ENCODE data around the gene RHOD. TPM values are rescaled to one million over a fixed set of nuclear protein-coding genes. Genes with fewer than 3 reads are reported as not detected.
A peak's percentile ranks its signal among the peaks of the same experiment; 100 is the strongest.

Gene RHOD
- total RNA-seq, 2 experiments from 2014 or later: 0.35 TPM; not detected in 1

GRCh38 chr11:67082071-67082791 is 25.6 kb downstream of the RHOD start:
- DNase-seq: peak; percentile 22
- Mint-ChIP-seq H3K27ac (peak overlapping the region; percentile 69), H3K27me3 (peaks cover 3% of the 10 kb centered on the region), H3K9me3 (no peaks in the 10 kb centered on the region), H3K4me1 (peaks cover 14% of the 10 kb centered on the region), H3K36me3 (ENCODE audit: low read depth) (no peaks in the 10 kb centered on the region), H3K4me3 (no peak overlapping the region)
- POLR2A ChIA-PET: no interaction called here
- CTCF ChIA-PET: interaction anchor here (0.6 to 1.9 kb wide), 11 partner anchors 10 to 318 kb away, joined by 3 to 9 read pairs (median 4); no protein-coding TSS in a partner anchor

- POLR2A ChIA-PET: no interaction called here
- no peaks in the 10 kb centered on the region for H3K36me3 Mint-ChIP-seq (ENCODE audit: low read depth)
- no peaks in the 10 kb centered on the region for H3K9me3 Mint-ChIP-seq
- no peak overlapping the region for H3K27ac Mint-ChIP-seq
- CTCF ChIA-PET: interaction anchor here (0.6 to 1.2 kb wide), 3 partner anchors 140 to 155 kb away, joined by 3 to 5 read pairs (median 4); no protein-coding TSS in a partner anchor
- DNase-seq: no peak
- no peak overlapping the region for H3K4me3 Mint-ChIP-seq
- peaks cover 3% of the 10 kb centered on the region for H3K27me3 Mint-ChIP-seq
- H3K4me1 Mint-ChIP-seq: peaks cover 14% of the 10 kb centered on the region
These were observed 27.2 kb downstream of the RHOD start for GRCh38 chr11:67083786-67084366.

- Mint-ChIP-seq H3K9me3 (no peaks in the 10 kb centered on the region), H3K27me3 (peaks cover 3% of the 10 kb centered on the region), H3K27ac (no peak overlapping the region), H3K4me1 (peaks cover 14% of the 10 kb centered on the region), H3K4me3 (no peak overlapping the region), H3K36me3 (ENCODE audit: low read depth) (no peaks in the 10 kb centered on the region)
- POLR2A ChIA-PET: no interaction called here
- CTCF ChIA-PET: interaction anchor here (1.2 kb wide), 1 partner anchor 11 kb away, joined by 3 read pairs; no protein-coding TSS in a partner anchor
- no peak for DNase-seq
These were observed 29.0 kb downstream of the RHOD start for GRCh38 chr11:67085617-67086016.

GRCh38 chr11:67090717-67091116 is 34.1 kb downstream of the RHOD start:
- ChIA-PET POLR2A (interaction anchor here (0.7 kb wide), 1 partner anchor 11 kb away, joined by 3 read pairs; no protein-coding TSS in a partner anchor), CTCF (interaction anchor here (1.2 kb wide), 1 partner anchor 38 kb away, joined by 3 read pairs; no protein-coding TSS in a partner anchor)
- H3K36me3 Mint-ChIP-seq (ENCODE audit: low read depth): no peaks in the 10 kb centered on the region
- no peaks in the 10 kb centered on the region for H3K27me3 Mint-ChIP-seq
- DNase-seq: no peak
- H3K4me1 Mint-ChIP-seq: no peaks in the 10 kb centered on the region
- H3K4me3 Mint-ChIP-seq: no peak overlapping the region
- H3K9me3 Mint-ChIP-seq: no peaks in the 10 kb centered on the region
- H3K27ac Mint-ChIP-seq: no peak overlapping the region

GRCh38 chr11:67095214-67095507 is 38.5 kb downstream of the RHOD start:
- POLR2A ChIA-PET: no interaction called here

GRCh38 chr11:67098799-67099429 is 42.3 kb downstream of the RHOD start:
- Mint-ChIP-seq H3K9me3 (no peaks in the 10 kb centered on the region), H3K36me3 (ENCODE audit: low read depth) (peaks cover 3% of the 10 kb centered on the region), H3K4me3 (no peak overlapping the region), H3K27ac (no peak overlapping the region), H3K27me3 (no peaks in the 10 kb centered on the region), H3K4me1 (peaks cover 31% of the 10 kb centered on the region)
- POLR2A ChIA-PET: no interaction called here
- CTCF ChIA-PET: interaction anchor here (0.6 to 0.7 kb wide), 2 partner anchors 9 to 176 kb away, joined by 4 to 5 read pairs; no protein-coding TSS in a partner anchor
- DNase-seq: no peak

More at GRCh38 chr11:67095214-67095507, 38.5 kb downstream of the RHOD start:
- Mint-ChIP-seq H3K9me3 (no peaks in the 10 kb centered on the region), H3K4me3 (no peak overlapping the region), H3K36me3 (ENCODE audit: low read depth) (no peaks in the 10 kb centered on the region), H3K4me1 (peaks cover 8% of the 10 kb centered on the region), H3K27ac (peak overlapping the region; percentile 50), H3K27me3 (no peaks in the 10 kb centered on the region)
- DNase-seq: no peak
- CTCF ChIA-PET: interaction anchor here (0.6 to 1.4 kb wide), 3 partner anchors 9 to 74 kb away, joined by 4 to 7 read pairs (median 6); no protein-coding TSS in a partner anchor

GRCh38 chr11:67099831-67100324 is 43.2 kb downstream of the RHOD start:
- Mint-ChIP-seq H3K27me3 (no peaks in the 10 kb centered on the region), H3K4me1 (peaks cover 41% of the 10 kb centered on the region), H3K4me3 (no peak overlapping the region), H3K27ac (peak overlapping the region; percentile 67), H3K36me3 (ENCODE audit: low read depth) (peaks cover 3% of the 10 kb centered on the region), H3K9me3 (no peaks in the 10 kb centered on the region)
- CTCF ChIA-PET: interaction anchor here (0.6 kb wide), 1 partner anchor 177 kb away, joined by 5 read pairs; no protein-coding TSS in a partner anchor
- POLR2A ChIA-PET: no interaction called here
- DNase-seq: no peak

- peaks cover 3% of the 10 kb centered on the region for H3K36me3 Mint-ChIP-seq (ENCODE audit: low read depth)
- H3K27me3 Mint-ChIP-seq: no peaks in the 10 kb centered on the region
- no peak overlapping the region for H3K4me3 Mint-ChIP-seq
- DNase-seq: no peak
- peaks cover 41% of the 10 kb centered on the region for H3K4me1 Mint-ChIP-seq
- H3K27ac Mint-ChIP-seq: no peak overlapping the region
- H3K9me3 Mint-ChIP-seq: no peaks in the 10 kb centered on the region
- POLR2A ChIA-PET: no interaction called here
- CTCF ChIA-PET: interaction anchor here (0.6 kb wide), 1 partner anchor 102 kb away, joined by 4 read pairs; no protein-coding TSS in a partner anchor
These were observed 46.0 kb downstream of the RHOD start for GRCh38 chr11:67102664-67103063.

- no peak for DNase-seq
- ChIA-PET CTCF (interaction anchor here (1.1 to 1.8 kb wide), 3 partner anchors 9 to 261 kb away, joined by 3 to 7 read pairs (median 3); no protein-coding TSS in a partner anchor), POLR2A (no interaction called here)
- H3K27me3 Mint-ChIP-seq: no peaks in the 10 kb centered on the region
- peaks cover 28% of the 10 kb centered on the region for H3K4me1 Mint-ChIP-seq
- peaks cover 3% of the 10 kb centered on the region for H3K36me3 Mint-ChIP-seq (ENCODE audit: low read depth)
- no peaks in the 10 kb centered on the region for H3K9me3 Mint-ChIP-seq
- no peak overlapping the region for H3K27ac Mint-ChIP-seq
- no peak overlapping the region for H3K4me3 Mint-ChIP-seq
These were observed 49.3 kb downstream of the RHOD start for GRCh38 chr11:67105964-67106363.

- Mint-ChIP-seq H3K27me3 (no peaks in the 10 kb centered on the region), H3K27ac (no peak overlapping the region), H3K4me1 (peaks cover 10% of the 10 kb centered on the region), H3K4me3 (no peak overlapping the region), H3K9me3 (no peaks in the 10 kb centered on the region), H3K36me3 (ENCODE audit: low read depth) (no peaks in the 10 kb centered on the region)
- DNase-seq: no peak
- POLR2A ChIA-PET: no interaction called here
- CTCF ChIA-PET: no interaction called here
These were observed 54.6 kb downstream of the RHOD start for GRCh38 chr11:67111261-67111660.

GRCh38 chr11:67113231-67113721 is 56.6 kb downstream of the RHOD start:
- no peak for DNase-seq
- Mint-ChIP-seq H3K27me3 (no peaks in the 10 kb centered on the region), H3K27ac (no peak overlapping the region), H3K4me1 (peaks cover 20% of the 10 kb centered on the region), H3K36me3 (ENCODE audit: low read depth) (no peaks in the 10 kb centered on the region), H3K4me3 (no peak overlapping the region), H3K9me3 (no peaks in the 10 kb centered on the region)
- CTCF ChIA-PET: interaction anchor here (0.6 kb wide), 1 partner anchor 9 kb away, joined by 3 read pairs; no protein-coding TSS in a partner anchor
- POLR2A ChIA-PET: no interaction called here

- CTCF ChIA-PET: interaction anchor here (2.8 kb wide), 1 partner anchor 9 kb away, joined by 7 read pairs; no protein-coding TSS in a partner anchor
- Mint-ChIP-seq H3K27me3 (no peaks in the 10 kb centered on the region), H3K4me3 (no peak overlapping the region), H3K27ac (no peak overlapping the region), H3K9me3 (no peaks in the 10 kb centered on the region), H3K36me3 (ENCODE audit: low read depth) (no peaks in the 10 kb centered on the region), H3K4me1 (peaks cover 20% of the 10 kb centered on the region)
- POLR2A ChIA-PET: no interaction called here
- no peak for DNase-seq
These were observed 57.7 kb downstream of the RHOD start for GRCh38 chr11:67114275-67114896.
